NCI-H2081 (cell line): Measurements from ENCODE around the gene MAP2K4.
"Not testable (repeated sequence)": the region's sequence is repeated elsewhere in the genome, so short reads cannot be mapped to it uniquely, and the experiment has no call there.

Experiments
- DNase-seq, 2 experiments: peaks; one replicate each; lab custom pipeline; 2025; lab: John Stamatoyannopoulos, UW

Gene MAP2K4

GRCh38 chr17:12020642-12021622 lies at the start of gene MAP2K4:
MAP2K4 (plus strand) TSS chr17:12020877; CDS start chr17:12020887, 10 bp downstream.
- peak; percentile 62 to 67 for DNase-seq

- DNase-seq = not testable (repeated sequence)
Observed at GRCh38 chr17:11972741-11973140, 47.9 kb upstream of the MAP2K4 start.

- no peak for DNase-seq
Observed at GRCh38 chr17:11979795-11980194, 40.9 kb upstream of the MAP2K4 start.

- no peak for DNase-seq
Observed at GRCh38 chr17:11980813-11981212, 39.9 kb upstream of the MAP2K4 start.

- DNase-seq = no peak
Observed at GRCh38 chr17:11981862-11982261, 38.8 kb upstream of the MAP2K4 start.

- no peak for DNase-seq
Observed at GRCh38 chr17:11986179-11986941, 34.3 kb upstream of the MAP2K4 start.

- DNase-seq = peak; percentile 0 to 4
Observed at GRCh38 chr17:11986942-11987329, 33.7 kb upstream of the MAP2K4 start.

- no peak for DNase-seq
Observed at GRCh38 chr17:11990363-11990983, 30.2 kb upstream of the MAP2K4 start.

GRCh38 chr17:11991461-11991860 lies 29.2 kb upstream of the MAP2K4 start:
- DNase-seq = no peak

- DNase-seq = peak; percentile 2 to 19
Observed at GRCh38 chr17:11996722-11997146, 23.9 kb upstream of the MAP2K4 start.

- peak; percentile 87 to 89 for DNase-seq
Observed at GRCh38 chr17:11997147-11997971, 23.3 kb upstream of the MAP2K4 start, which contains the start of gene ZNF18. ZNF18 (minus strand) TSS chr17:11997475; CDS start chr17:11992829, 4,646 bp downstream.

- no peak for DNase-seq
Observed at GRCh38 chr17:11997972-11998233, 22.8 kb upstream of the MAP2K4 start.

GRCh38 chr17:11999696-12000095 lies 21.0 kb upstream of the MAP2K4 start:
- no peak for DNase-seq

- no peak for DNase-seq
Observed at GRCh38 chr17:12007466-12007865, 13.2 kb upstream of the MAP2K4 start.

GRCh38 chr17:12021623-12022140 lies 1.0 kb downstream of the MAP2K4 start:
- no peak for DNase-seq

GRCh38 chr17:12022310-12022709 lies 1.6 kb downstream of the MAP2K4 start:
- no peak for DNase-seq

- DNase-seq = no peak
Observed at GRCh38 chr17:12024327-12024726, 3.6 kb downstream of the MAP2K4 start.

GRCh38 chr17:12027658-12028057 lies 7.0 kb downstream of the MAP2K4 start:
- DNase-seq = no peak

- DNase-seq = no peak
Observed at GRCh38 chr17:12028611-12029010, 7.9 kb downstream of the MAP2K4 start.

- DNase-seq = no peak
Observed at GRCh38 chr17:12034538-12034937, 13.9 kb downstream of the MAP2K4 start.

GRCh38 chr17:12035673-12036072 lies 15.0 kb downstream of the MAP2K4 start:
- no peak for DNase-seq
